HG02970 (cell line): Measurements from ENCODE around the gene AGAP4.
"Not testable (repeated sequence)": the region's sequence is repeated elsewhere in the genome, so short reads cannot be mapped to it uniquely, and the experiment has no call there.

Source experiments
- ATAC-seq: cut with Tn5 transposase; IDR thresholded peaks from one replicate; pipeline ENCODE4 v1.9.1; 2021; ENCODE audit warnings: mild to moderate bottlenecking, moderate library complexity, moderate number of reproducible peaks; ENCODE audit not compliant: unreplicated experiment, low FRiP score

AGAP4 gene

GRCh38 chr10:45847400-45847799, at the start of gene AGAP4:
Gene AGAP4 (minus strand): TSS chr10:45847500. CDS start chr10:45847347, 153 bp downstream.
- not testable (repeated sequence) for ATAC-seq

- ATAC-seq, result not testable (repeated sequence)
Observed at GRCh38 chr10:45890721-45891120, 43.4 kb upstream of the AGAP4 start.

- not testable (repeated sequence) for ATAC-seq
Observed at GRCh38 chr10:45889539-45890230, 42.4 kb upstream of the AGAP4 start.

DNA sequence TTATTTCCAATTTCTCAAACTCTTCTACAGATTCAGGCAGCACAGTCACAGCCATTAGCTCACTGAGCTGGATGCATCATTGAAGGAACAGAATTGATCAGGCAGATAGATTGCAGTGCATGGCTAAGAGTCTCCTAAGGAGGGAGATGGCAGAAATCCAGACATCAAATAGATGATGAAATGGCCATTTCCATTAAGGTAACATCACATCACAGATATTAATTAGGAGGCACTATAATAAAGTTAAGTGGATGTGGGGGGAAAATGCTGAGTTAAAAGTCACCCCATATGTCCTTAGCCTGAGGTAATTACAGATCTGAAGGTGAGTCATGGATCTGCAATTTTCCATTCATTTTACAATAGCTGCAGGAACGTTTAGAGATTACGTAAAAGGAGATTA, 35.6 kb upstream of the AGAP4 start:
- not testable (repeated sequence) for ATAC-seq

GRCh38 chr10:45865404-45865803, 18.1 kb upstream of the AGAP4 start:
- not testable (repeated sequence) for ATAC-seq

- not testable (repeated sequence) for ATAC-seq
Observed at GRCh38 chr10:45864264-45864663, 17.0 kb upstream of the AGAP4 start.

DNA sequence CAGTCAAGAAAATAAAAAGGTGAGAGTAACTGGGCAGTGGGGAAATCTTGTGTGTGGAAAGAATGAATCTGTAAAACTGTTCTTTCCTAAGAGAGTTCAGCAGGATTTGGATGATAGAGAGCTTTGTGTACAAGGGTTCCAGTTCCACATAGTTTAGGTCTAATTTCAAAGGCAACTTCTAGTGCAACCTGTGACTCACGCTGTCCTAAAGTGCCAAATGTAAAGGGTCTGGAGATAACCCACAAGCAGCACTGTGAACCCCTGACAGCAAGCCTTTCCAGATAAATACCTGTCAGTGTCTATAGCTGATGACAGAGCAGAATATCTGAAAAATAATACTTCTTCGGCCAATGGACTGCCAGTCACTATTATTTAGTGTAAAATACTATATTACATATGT, 16.3 kb upstream of the AGAP4 start:
- ATAC-seq, result not testable (repeated sequence)

DNA sequence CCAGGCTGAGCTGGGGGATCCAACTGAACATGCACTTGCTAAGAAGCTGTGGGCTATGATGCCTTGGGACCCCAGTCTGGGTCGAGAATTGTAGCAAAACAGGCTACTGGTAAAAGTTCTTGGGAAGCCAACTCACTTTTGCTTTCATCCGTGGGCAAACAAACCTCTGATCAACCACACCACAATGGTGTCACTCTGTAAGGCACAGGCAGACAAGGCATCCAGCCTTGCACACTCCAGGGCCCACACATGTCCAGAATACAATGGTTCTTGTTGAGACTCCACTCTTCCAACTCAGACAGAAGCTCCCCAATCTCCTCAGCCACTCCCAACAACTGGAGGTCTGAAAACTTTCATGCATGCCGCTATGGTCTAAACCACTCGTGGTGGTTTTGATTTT, 10.6 kb upstream of the AGAP4 start:
- not testable (repeated sequence) for ATAC-seq

DNA sequence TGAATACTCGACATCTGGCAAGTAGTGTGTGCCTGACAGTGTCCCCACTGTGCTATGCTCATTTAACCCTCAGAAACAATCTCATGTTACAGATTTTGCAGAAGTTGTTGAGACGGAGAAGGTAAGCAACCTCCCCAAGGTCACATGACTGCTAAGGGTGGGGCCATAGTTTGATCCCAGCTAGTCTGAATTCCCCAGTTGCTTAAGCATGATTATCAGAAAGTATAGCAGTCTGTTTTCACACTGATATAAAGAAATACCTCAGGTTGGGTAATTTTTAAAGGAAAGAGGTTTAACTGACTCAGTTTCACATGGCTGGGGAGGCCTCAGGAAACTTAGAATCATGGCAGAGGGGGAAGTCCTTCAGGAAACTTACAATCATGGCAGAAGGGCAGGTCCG, 1.2 kb upstream of the AGAP4 start:
- ATAC-seq, result not testable (repeated sequence)

DNA sequence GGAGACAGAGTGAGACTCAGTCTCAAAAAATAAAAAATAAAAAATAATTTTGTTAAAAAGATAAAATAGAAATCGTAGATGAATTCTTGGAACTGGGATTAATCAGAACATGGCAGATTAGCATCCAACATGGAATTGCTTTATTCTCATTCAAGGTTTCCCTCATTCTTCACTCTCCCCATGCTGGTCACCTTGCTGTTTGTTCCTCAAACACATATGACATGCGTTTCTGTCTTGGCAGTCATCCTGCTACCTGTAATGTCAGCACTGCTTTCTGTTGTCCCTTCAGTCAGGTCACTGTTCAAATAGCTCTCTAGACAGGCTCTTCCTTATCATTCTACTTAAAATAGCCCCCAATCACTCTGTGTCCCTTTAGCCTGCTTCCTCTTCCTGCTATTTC, 24.4 kb downstream of the AGAP4 start:
- not testable (repeated sequence) for ATAC-seq

DNA sequence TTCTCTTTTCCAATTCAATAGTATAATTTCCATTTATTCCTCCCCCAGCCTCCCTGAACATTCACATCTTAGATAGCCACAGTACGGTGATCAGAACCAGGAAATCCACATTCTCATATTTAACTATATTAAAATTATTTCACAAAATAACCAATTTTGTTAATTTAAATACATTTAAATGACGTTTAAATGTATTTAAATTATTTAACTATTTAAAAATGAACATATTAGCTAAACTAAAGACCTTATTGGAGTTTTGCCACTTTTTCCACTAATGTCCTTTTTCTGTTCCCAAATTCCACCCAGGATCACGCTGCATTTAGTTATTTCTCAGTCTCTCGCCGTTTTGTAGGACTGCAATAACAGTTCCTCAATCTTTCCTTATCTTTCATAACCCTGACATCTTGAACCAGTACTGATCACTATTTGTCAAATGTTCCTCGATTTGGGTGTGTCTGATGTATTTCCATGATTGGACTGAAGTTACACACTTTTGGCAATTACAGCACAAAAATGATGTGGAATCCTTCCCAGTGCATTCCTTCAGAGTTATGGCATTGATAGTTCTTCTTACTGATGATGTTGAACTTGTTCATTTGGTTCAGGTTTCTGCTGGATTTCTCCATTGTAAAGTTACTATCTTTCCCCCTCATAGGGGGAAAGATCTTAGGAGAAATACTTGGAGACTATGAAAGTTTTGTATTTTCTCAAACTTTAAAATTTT, 27.0 kb downstream of the AGAP4 start:
- not testable (repeated sequence) for ATAC-seq

- ATAC-seq, result no peak
Observed at GRCh38 chr10:45819552-45819951, 27.7 kb downstream of the AGAP4 start.

- ATAC-seq, result no peak
Observed at GRCh38 chr10:45817912-45818311, 29.4 kb downstream of the AGAP4 start.

DNA sequence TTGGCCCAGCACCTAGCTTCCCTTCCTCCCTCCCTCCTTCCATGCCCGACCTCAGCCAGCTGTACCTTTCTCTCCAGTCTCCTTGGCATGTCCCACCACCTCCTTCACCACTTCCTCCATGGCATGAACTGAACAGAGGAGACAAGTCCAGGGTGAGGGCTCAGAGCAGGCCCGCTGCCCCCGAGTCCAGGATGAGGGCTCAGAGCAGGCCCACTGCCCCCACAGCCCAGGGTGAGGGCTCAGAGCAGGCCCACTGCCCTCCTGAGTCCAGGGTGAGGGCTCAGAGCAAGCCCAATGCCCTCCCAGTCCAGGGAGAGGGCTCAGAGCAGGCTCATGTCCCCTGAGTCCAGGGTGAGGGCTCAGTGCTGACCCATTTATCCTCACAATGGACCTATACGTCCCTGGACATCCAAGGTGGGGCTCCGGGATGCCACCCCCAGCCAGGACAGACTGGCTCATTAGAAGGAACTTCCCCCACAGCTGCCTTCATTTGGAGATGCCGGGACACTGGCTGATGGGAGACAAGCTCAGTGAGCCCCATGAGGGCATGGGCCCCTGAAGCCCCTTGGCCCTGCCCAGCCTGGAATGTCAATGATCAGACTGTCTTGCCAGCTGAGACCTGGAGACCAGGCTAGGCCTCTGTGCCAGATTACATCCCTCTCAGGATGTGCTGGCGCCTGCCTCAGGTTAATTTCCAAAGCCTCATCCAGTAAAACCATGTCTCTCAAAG, 30.0 kb downstream of the AGAP4 start:
- no peak for ATAC-seq

DNA sequence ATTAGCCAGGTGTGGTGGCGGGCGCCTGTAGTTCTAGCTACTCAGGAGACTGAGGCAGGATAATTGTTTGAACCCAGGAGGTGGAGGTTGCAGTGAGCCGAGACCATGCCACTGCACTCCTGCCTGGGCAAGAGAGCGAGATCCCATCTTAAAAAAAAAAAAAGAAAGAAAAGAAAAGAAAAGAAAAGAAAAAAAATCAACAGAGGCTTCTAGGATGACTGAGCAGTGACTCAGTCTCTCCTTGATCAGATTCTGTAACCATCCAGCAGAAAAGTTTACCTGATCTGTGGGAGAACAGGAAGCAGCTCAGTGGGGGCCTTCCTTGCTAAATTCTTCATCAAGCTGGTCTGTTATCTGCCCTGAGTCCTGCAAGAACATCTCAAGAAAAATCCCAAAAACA, 33.2 kb downstream of the AGAP4 start:
- ATAC-seq, result not testable (repeated sequence)

GRCh38 chr10:45812959-45813358, 34.3 kb downstream of the AGAP4 start:
- not testable (repeated sequence) for ATAC-seq

DNA sequence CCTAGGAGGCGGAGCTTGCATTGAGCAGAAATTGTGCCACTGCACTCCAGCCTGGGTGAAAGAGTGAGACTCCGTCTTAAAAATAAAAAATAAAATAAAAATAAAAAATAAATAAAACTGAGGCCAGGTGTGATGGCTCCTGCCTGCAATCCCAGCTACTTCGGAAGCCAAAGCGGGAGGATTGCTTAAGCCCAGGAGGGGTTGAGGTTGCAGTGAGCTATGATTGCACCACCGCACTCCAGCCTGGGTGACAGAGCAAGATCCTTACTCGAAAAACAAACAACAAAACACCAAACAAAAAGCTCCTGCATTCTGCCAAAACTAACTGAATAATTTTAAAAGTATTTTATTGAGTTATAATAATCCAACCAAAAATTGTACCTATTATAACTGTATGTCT, 36.2 kb downstream of the AGAP4 start:
- no peak for ATAC-seq

GRCh38 chr10:45809837-45810236, 37.5 kb downstream of the AGAP4 start:
- ATAC-seq, result no peak

DNA sequence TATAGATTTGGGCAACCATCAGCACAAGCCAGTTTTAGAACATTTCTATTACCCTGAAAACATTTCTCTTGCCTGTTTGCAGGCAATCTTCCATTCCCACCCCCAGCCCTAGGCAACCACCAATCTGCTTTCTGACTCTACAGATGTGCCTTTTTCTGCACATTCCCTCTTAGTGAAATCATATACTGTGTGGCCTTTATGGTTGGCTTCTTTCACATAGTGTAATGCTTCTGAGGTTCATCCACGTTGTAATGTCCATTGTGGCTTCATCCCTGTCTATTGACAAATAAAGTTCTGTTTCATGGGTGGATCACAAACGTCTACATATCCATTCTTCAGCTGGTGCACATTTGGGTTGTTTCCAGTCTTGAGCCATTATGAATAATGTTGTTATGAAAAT, 42.3 kb downstream of the AGAP4 start:
- not testable (repeated sequence) for ATAC-seq

- not testable (repeated sequence) for ATAC-seq
Observed at GRCh38 chr10:45803060-45804010, 44.0 kb downstream of the AGAP4 start.
